ENCODE data around the gene RYR2. TPM values are rescaled to one million over a fixed set of nuclear protein-coding genes. Genes with fewer than 3 reads are reported as not detected.

Gene RYR2
- total RNA-seq, 1 donor from 2014 or later: not detected

DNA sequence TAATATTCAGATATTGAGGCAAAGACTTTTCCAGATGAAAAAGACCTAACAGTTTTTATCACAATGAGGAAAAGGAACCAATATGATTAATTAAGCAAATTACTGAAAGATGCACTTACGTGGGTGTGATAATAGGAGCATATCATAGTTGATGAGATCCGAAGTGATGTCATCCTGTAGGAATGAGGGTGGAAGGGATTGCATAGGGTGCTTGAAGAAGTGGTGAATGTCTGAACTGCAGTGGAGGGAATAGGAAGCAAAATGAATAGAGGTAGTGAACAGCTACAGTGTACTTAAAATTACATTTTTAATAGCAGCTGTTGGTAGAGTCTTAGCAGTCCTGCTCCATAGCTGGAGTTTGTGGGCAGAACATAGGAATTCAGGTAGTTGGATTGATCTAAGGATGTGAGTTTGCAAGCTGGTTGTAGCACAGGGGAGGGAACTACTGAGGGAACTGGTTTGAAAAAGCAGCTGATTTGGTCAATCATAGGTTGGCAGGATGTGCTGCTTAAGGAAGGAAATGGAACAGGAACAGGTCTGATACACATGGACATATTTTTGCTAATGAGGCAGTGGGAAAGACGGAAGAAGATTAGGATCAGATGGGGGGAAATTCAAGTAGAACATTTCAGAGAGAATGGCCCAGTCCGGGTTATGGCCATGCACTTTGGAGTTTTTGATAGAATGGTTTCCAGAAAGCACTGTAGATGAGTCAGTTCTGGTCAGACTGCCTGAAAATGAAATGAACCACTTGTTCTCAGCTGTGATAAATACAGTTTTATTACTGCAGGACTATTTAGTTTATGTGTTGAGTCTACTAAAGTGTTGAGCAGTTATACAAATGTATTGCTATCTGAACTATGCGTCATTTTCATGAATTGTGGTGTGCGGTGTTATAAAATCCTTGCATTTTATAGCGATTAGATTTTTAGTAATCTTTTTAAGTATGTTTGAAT is 155.8 kb downstream of the RYR2 start:
- DNase-seq (ENCODE audit: low read depth, low spot score): no peak

DNA sequence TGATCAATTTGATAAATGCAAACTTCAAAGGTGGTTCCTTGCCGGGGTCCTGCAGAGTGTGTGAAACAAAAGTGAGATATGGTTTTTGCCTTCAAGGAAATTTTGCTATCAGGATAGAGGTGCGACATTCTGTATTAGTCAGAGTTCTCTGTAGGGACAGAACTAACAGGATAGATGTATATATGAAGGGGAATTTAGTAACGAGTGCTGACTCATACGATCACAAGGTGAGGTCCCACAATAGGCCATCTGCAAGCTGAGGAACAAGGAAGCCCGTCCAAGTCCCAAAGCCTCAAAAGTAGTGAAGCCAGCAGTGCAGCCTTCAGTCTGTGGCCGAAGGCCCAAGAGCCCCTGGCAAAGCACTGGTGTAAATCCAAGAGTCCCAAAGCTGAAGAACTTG is 157.0 kb downstream of the RYR2 start:
- no peak for DNase-seq (ENCODE audit: low read depth, low spot score)

DNA sequence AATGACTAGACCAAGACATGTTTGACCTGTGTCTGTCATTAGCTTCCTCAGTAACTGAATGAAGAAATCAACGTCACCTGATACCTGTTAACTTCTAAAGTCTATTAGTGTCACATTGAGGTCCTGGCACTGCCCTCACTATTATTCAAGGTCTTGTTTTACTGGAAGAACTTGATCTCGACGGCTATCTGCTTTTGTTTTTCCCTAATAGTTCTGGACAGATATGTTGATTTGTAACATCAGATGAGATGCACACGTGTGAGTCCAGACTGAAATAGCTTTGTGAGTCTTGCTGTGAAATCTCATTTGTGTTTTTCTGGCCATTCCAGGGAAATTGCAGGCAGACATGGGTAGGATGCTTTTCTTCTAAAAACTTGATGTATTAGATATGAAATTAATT is 159.2 kb downstream of the RYR2 start:
- DNase-seq (ENCODE audit: low read depth, low spot score): no peak

DNA sequence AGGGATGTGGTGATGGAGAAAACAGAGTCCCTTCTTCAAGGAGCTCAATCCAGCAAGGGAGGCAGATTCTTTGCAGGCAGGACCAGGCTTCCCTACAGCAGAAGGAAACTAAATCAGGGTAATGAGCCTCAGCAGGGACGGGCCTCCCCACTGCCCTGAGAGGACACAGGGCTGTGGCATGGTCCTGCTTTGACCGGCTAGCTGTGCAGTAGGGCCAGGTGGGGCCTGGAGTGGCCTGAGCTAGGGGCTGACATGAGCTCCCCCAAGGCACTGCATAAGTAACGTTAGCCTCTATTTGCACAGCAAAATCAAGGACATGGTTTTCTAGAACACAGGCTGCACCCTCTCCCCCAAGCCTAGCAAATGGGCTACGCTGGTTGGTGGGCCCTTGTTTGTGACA is 162.9 kb downstream of the RYR2 start:
- DNase-seq (ENCODE audit: low read depth, low spot score): no peak

DNA sequence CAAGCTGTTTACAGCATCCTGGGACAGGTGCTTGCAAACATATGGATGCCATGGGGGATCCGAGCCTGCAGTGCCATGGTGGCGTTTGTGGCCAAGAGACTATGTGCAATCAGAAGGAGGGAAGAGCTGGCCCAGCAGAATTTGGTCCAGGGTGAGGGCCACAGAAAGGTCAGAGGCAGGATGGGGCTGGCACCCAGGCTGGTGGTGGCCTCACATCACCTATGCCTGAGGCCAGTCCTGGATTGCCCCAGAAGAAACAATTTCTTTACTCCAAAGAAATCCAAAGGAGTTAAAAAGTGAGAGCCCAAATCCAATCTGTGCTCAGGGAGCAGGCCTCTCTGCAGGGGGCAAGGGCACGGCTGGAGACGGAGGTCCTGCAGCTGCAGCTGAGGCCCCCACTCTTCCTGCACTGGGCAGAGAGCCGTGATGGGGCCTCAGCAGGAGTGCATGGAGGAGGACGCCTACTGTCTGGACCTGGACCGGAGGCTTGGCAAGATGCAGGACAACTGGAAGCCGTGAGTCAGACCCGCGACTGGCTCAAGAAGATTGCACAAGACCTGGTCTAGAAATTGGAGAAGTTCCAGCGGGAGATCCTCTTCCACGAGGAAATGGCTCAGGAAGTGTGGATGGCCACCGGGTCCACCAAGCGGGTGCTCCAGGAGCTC is 163.5 kb downstream of the RYR2 start:
- no peak for DNase-seq (ENCODE audit: low read depth, low spot score)

DNA sequence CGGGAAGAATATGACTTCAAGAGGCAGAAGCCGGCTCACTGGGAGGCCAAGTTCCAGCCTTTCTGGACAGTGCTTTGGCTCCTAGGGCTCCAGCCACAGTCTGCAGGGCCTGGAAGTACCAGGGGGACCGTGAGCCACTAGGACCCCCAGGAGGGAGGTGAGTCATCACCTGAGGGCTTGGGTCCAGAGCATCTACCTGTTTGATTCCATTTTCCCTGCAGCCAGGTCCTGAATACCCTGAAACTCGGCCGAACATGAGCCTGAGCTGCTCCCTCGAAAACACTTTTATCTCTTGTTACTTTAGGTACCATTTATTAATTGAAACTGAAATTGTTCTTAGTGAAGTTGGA is 164.1 kb downstream of the RYR2 start:
- DNase-seq (ENCODE audit: low read depth, low spot score): no peak

DNA sequence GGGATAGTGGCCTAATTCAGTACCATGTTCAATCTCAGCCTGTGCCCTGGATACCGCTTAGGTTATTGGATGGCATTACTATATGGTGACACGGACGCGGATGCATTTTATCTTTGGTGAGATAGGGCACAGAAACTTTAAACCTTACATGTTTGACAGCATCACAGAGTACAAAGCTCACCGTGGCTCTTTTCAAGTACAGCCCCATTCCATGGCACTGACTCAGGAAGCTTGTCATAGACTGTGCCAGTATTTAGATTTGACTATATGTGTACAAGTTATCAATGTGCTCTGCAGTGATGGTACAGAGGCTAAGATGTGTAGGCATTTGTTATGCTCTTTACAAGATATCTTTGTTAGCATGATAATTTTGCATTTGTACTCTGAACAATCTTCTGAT is 169.0 kb downstream of the RYR2 start:
- DNase-seq (ENCODE audit: low read depth, low spot score): no peak

DNA sequence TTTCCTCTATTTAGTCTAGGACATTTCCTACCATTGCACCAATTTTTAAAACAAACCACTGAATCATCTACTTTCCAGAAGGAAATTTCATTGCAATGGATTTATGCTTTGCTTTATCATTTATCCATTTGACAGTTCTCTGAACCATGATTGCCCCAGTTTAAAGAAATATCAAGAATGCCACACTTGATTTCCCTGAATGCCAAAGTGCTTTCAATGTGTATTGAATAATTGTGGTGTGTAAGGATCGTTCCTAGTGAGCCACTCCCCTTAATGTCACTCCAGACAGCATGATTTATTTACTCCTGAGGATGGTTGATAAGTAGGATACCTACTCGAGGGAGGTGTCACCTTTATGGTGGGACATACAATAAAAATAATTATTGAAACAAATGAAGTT is 169.6 kb downstream of the RYR2 start:
- DNase-seq (ENCODE audit: low read depth, low spot score): no peak

DNA sequence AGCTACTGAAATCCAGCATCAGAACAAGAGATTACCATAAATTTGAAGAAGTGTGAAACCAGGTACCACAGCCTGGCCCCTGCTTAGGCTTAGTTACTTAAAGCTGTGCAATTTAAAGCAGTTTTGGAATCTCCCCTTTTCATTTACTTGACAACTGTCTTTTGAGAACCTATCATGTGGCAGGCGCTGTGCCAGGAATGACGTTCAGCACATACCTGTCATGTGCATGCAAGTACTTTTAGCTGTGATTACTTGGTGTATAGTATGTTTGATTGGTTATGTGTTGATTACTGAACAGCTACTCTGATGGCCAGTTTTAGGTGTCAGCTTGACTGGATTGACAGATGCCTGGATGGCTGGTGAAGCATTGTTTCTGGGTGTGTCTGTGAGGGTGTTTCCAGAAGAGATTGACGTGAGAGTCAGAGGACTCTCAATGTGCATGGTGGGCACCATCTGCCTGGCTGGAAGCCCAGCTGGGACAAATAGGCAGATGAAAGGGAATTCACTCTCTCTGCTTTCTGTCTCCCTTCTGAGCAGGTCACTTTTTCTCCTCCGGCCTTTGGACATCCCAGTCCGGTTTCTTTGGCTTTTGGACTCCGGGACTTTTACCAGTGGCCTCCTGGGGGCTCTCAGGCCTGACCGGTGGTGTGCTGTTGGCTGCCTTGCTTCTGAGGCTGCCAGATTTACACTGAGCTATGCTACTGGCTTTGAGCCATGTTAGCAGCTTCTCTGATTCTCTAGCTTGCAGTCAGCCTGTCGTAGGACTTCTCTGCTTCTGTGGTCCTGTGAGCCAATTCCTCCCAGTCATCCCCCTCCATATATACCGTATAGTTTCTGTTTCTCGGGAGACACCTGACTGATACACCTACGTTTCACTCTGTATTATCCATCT is 178.0 kb downstream of the RYR2 start:
- no peak for DNase-seq (ENCODE audit: low read depth, low spot score)

DNA sequence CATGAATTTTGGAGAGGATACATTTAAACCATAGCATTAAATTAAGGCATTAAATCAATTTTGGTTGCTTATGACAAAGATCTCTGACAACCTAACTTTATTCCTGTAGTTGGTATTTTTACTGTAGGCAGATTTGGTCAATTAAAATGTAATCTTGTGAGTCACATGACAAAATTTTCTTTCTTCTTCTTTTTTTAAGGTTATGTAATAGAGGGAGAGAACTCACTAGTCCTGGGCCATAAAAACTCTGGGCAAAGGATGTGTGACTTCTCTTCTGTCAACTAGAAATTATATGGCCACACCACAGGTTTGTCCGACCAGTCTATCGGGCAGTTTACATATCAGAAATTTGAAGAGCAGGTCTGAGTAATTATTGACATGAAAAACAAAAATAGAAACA is 181.4 kb downstream of the RYR2 start:
- DNase-seq (ENCODE audit: low read depth, low spot score): no peak

DNA sequence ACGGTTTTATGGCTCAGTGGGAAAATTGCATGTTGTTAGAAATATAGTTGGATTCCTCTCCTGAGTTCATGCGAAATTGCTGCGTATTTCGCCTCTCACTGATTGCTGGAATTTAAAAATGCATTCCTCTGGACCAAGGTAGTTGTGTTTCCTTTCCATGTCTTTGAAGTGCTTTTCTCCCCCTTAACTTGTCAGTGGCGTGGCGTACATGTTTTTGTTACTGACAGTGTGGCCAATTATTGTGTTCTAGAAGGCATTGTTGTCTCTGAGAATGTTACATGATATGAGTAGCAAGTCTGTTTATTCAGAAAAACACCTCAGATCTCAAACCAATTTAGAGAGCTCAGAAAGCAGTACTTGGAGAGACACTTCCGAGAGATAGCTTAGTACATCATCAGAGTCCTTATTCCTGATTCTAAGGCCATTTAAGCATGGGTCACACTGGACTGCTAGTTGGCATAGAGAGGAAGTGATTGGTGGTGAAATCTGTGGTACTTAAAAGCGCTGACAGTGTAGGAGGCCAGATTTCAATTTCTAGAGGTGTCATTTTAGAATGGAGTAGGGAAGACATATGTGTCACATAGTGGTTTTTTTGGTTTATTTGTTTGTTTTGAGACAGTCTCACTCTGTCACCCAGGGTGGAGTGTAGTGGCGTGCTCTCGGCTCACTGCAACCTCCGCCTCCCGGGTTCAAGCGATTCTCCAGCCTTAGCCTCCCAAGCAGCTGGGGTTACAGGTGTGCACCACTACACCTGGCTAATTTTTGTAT is 184.4 kb downstream of the RYR2 start:
- no peak for DNase-seq (ENCODE audit: low read depth, low spot score)

DNA sequence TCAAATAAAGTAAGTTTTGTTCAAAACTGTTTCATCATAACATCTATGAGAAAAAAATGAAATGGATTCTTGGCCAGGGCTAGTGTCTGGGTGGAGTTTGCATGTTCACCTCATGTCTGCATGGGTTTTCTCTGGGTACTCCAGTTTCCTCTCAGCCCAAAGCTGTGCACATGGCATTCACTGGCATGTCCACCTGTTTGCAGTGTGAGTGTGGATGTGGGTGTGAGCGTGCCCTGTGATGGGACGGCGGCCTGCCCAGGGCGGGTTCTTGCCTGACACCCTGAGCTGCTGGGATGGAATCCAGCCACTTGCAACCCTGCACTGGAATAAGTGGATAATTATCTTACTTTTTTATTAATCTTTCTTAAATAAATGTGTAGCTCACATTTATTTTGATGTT is 185.5 kb downstream of the RYR2 start:
- DNase-seq (ENCODE audit: low read depth, low spot score): no peak

DNA sequence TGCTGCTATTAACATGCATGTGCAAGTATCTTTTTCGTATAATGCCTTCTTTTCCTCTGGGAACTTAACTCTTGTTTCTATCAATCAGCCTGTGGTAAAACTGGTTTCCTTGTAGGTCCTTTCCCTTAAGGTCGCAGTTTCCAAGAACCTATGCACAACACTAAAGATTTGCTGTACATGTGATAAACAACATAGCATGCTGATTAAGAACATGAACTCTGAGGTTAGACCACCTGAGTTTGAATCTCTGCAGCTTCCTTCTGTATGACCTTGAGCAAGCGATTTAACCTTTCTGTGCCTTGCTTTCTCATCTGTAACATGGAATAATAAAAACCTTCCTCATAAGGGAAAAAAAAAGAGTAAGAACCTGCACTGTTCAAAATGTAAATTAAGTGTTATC is 186.4 kb downstream of the RYR2 start:
- no peak for DNase-seq (ENCODE audit: low read depth, low spot score)

DNA sequence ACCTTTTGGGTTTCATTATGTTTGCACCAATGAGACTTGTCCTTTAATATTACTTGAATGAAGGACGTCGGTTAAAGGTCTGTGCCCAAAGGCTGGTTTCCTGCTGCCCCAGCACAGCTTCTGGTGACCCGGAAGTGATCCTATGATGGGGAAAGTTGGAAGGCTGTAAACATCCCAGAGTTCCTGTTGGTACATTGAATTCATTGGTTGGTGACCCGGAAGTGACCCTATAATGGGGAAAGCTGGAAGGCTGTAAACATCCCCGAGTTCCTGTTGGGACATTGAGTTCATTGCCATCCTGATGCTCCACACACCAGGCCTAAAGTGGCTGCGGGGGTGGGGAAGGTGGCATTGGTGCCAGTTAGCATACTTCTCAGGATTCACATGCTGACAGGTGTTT is 187.3 kb downstream of the RYR2 start:
- DNase-seq (ENCODE audit: low read depth, low spot score): no peak

DNA sequence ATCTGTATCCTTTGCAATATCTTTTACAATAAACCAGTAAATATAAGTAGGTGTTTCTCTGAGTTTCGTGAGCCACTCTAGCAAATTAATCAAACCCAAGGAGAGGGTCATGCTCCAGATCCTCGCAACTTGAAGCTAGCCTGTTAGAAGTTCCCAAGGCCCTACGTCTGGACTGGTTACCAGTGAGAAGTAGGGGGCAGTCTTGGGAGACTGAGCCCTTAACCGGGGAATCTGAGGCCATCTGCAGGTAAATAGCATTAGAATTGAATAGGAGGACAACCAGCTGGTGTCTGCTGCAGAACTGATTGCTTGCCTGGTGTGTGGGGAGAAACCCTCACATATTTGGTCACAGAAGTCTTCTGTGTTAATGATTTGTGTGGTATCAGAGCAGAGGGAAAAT is 190.5 kb downstream of the RYR2 start:
- DNase-seq (ENCODE audit: low read depth, low spot score): no peak

DNA sequence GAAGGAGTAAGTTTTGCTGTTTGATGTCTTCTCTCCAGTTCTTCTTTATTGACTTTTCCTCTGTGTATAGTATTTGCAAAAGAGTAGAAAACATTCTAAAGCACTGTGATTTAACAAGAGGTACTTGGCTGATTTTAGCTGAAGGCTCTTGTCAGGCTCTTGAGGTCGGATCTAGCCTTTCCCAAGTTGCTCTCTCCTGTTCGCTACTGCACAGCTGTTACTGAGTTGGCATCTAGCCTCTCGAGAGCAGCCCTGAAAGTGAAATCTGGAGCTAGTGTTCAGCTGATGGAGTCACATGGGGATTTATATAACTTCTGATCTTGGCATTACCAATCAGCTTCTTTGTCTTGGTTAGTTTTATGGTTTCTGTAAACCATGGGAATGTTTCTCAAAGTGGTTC is 193.1 kb downstream of the RYR2 start:
- no peak for DNase-seq (ENCODE audit: low read depth, low spot score)

DNA sequence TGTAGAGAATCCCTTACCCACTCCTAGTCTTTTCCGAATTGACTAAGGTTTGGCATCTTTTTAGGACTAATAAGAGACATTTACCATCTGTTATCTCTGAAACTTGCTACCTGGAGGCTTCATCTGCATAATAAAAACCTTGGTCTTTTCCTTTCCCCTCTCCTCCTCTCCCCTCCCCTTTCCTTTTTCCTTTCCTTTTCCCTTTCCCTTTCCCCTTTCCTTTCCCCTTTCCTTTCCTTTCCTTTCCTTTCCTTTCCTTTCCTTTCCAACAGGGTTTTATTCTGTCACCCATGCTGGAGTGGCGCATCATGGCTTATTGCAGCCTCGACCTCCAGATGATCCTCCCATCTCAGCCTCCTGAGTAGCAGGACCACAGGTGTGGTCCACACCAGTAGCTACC is 195.7 kb downstream of the RYR2 start:
- no peak for DNase-seq (ENCODE audit: low read depth, low spot score)

DNA sequence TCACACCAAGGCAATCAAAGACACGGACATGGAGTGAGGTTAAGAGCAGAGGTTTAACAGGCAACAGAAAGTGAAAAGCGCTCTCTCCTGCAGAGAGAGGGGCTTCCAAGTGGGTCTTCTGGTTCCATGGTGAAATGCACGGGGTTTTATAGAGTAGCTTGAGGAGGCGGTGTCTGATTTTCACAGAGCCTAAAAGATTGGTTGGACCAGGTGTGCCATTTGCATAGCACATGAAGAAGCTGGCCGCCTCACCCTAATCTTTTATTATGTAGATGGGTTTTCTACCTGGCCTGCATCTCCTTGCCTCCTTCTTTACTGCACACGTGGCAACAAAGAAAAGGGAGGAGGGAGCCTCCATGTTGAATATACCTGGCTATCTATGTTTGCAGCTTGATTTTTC is 197.3 kb downstream of the RYR2 start:
- no peak for DNase-seq (ENCODE audit: low read depth, low spot score)

DNA sequence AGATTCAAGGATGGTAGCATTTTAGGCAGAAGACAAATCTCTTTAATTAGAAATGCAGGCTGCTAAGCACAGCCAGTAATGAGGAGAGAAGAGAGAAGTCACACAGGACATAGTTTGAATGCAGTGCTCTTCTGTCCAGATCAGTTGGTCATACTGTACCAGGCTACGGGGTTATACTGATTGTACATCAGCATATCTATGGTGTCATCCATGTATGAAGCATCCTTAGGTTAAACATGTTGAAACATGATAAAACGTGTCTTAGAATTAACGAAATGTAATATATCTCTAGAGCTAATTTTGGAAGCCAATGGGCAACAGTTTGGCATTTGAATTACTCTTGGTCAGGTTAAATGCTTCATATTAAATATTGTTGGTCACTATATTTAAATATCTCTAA is 199.1 kb downstream of the RYR2 start:
- no peak for DNase-seq (ENCODE audit: low read depth, low spot score)

DNA sequence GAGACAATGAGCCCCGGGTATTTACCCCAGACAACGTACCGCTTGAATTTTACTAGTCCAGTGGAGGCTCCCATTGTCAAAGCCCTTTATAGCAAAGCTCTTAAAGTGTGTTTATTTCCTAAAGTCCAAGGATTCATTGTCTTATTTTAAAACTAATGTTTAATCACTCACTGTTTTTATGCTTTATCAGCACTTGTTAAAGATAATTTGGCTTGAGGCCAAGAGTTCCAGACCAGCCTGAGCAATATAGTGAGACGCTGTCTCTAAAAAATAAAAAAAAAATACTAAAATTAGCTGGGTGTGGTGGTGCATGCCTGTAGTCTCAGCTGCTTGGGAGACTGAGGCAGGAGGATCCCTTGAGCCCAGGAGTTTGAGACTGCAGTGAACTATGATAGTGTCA is 202.8 kb downstream of the RYR2 start:
- no peak for DNase-seq (ENCODE audit: low read depth, low spot score)

DNA sequence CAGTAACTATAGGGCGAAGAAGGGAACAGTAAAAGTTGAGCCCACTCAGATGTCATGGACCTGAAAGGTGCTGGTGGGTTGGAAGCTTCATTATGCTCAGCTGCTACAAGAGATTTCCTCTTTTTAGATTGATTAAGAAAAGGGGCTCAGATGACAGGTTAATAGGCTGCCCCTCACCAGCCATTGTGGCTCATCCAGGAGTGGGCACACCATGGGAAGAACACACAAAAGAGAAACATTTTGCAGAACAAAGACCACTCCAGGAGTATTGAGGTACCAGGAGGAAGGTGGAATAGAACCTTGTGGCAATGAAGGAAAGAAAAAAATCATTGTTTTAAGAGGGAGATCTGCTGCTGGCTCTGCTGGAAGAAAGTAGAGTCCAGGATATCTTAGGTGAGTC is 205.5 kb downstream of the RYR2 start:
- no peak for DNase-seq (ENCODE audit: low read depth, low spot score)
